NCI-H748 (cell line): ENCODE data around the gene GREM2.

ENCODE experiments used
- DNase-seq: peaks from one replicate; lab custom pipeline; 2025; ENCODE audit not compliant: unreplicated experiment; lab: John Stamatoyannopoulos, UW

Gene GREM2

GRCh38 chr1:240611619-240612480 is at the start of gene GREM2:
GREM2 (minus strand) TSS chr1:240612155; CDS start chr1:240493475, 118,680 bp downstream.
- peak; percentile 77 for DNase-seq

- no peak for DNase-seq
These were observed 46.5 kb upstream of the GREM2 start for GRCh38 chr1:240658312-240658960.

GRCh38 chr1:240656531-240656930 is 44.6 kb upstream of the GREM2 start:
- DNase-seq, result no peak

- DNase-seq, result peak; percentile 29
These were observed 41.0 kb upstream of the GREM2 start for GRCh38 chr1:240652961-240653409.

- peak; percentile 30 for DNase-seq
These were observed 40.6 kb upstream of the GREM2 start for GRCh38 chr1:240652549-240652948.

GRCh38 chr1:240650877-240651276 is 38.9 kb upstream of the GREM2 start:
- DNase-seq, result no peak

- DNase-seq, result no peak
These were observed 38.1 kb upstream of the GREM2 start for GRCh38 chr1:240649733-240650721.

- DNase-seq, result no peak
These were observed 34.8 kb upstream of the GREM2 start for GRCh38 chr1:240646571-240647240.

- DNase-seq, result no peak
These were observed 32.8 kb upstream of the GREM2 start for GRCh38 chr1:240644732-240645131.

GRCh38 chr1:240635466-240636256 is 23.7 kb upstream of the GREM2 start:
- no peak for DNase-seq

GRCh38 chr1:240630409-240630808 is 18.5 kb upstream of the GREM2 start:
- no peak for DNase-seq

- DNase-seq, result no peak
These were observed 9.3 kb upstream of the GREM2 start for GRCh38 chr1:240621249-240621648.

GRCh38 chr1:240619906-240620621 is 8.1 kb upstream of the GREM2 start:
- DNase-seq, result no peak

- no peak for DNase-seq
These were observed 7.4 kb upstream of the GREM2 start for GRCh38 chr1:240619357-240619756.

GRCh38 chr1:240618946-240619345 is 7.0 kb upstream of the GREM2 start:
- DNase-seq, result no peak

- DNase-seq, result no peak
These were observed 4.1 kb upstream of the GREM2 start for GRCh38 chr1:240616018-240616417.

GRCh38 chr1:240613356-240614142 is 1.6 kb upstream of the GREM2 start:
- DNase-seq, result no peak

GRCh38 chr1:240612811-240613210 is 856 bp upstream of the GREM2 start:
- no peak for DNase-seq
